ENCODE measurements around the gene EGR4.

EGR4 gene

DNA sequence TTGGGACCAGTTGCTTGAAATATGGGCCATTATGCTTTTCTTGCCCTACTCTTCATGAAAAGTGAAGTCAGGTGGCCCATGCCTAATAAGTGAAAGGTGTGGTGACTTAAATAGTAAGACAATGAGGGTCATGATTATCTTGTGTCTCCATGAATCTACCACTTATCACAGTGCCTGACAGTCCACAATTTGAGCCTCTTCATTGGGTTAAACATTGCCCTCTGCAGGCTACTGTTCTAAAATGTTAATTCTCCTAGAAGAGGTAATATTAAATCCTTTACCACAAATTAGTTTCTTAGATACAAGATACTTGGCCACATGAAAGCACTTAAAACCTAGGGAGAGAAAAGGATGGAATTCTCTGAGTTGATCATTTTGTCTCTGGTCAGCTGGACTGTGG lies 4.0 kb downstream of the EGR4 start:
- no peak for DNase-seq

DNA sequence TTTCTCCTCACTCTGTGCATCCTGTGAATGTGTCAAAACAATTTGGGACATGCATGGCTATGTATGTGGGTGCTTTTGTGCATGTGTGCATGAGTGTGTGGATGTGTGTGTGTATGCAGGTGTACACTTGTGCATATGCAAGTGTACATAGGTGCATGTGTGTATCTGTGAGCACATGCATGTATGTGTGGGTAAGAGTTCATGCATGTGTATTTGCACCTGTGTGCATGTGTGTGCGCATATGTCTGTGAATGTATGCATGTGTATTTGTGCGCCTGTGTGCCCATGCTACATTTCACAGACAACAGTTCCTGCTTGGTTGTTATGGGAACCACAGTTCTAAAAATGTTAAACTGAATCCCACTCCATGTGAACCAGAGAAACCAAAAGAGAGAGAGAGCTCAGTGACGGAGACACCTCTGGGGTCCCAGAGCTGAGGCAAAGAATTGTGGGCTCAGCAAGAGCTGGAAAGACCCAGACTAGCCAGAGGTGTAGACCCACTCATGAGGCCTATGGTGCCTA lies 7.2 kb downstream of the EGR4 start:
- DNase-seq, result no peak

DNA sequence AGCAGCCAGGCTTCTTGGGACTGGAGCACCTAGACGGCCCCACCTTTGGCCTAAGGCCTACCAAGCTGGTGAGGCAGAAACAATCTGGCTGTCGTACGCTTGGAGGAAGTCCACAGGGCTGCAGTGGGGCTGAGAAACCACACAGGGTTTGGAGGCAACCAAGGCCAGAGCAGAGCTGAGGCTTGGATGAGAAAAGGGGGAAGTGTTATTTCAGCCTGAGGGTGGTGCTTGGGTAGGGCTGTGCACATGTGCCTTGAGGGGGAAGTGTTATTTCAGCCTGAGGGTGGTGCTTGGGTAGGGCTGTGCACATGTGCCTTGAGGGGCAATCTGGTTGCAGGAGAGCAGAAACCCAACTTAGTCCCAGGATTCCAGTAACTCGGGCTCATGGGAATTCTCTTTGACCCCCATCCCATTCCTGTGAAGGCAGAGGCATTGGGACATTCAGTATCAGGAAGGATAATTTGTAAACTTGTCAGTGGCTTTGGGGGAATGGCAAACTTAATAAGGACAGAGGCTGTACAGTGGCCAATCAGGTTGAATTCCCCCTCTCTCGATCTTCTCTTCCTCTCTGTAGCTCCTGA lies 8.1 kb downstream of the EGR4 start:
- DNase-seq, result peak; percentile 13

DNA sequence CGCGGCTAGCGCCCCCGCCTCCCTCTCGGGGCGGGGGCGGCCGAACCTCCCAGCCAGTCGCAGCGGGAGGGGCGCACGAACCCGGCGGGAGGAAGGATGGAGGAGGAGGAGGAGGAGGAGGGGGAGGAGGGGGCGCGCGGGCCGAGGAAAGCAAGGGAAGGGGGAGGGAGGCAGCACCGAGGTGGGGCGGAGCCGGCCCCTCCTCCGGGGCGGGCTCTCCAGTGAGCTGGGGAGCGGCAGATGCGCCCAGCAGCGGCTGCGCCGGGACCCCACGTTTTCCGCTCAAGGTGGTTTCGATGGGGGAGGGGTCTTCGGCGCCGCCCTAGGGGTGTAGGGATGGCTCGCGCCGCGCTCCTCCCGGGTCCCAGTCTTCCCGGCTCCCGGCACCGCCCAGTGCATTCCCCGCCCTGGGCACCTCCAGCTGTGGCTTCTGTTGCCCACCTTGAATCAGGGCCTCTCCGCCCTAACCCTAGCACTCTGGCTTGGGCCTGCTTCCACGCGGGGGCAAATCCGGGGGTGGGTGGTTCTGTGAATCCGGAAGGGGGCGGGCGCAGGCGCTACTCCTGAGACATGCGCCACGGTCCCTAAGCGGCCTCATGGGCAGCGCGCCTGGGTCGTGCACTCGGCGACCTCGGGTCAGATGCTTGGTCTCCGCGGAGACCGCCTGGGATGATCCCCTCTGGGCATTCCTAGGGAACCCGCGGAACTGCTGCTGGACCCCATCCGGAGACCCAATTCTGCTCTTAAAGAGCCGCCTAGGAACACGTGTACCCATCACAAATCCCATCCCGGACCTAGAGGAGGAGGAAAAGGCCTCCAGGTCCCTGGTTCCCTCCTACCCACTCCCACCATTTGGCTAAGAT lies 8.8 kb downstream of the EGR4 start, which contains the start of gene FBXO41:
Gene FBXO41, minus strand, starts transcription at position 183 of the 863 bp plus-strand sequence. CDS start 14,848 bp downstream, outside the sequence.
- peak; percentile 76 for DNase-seq

DNA sequence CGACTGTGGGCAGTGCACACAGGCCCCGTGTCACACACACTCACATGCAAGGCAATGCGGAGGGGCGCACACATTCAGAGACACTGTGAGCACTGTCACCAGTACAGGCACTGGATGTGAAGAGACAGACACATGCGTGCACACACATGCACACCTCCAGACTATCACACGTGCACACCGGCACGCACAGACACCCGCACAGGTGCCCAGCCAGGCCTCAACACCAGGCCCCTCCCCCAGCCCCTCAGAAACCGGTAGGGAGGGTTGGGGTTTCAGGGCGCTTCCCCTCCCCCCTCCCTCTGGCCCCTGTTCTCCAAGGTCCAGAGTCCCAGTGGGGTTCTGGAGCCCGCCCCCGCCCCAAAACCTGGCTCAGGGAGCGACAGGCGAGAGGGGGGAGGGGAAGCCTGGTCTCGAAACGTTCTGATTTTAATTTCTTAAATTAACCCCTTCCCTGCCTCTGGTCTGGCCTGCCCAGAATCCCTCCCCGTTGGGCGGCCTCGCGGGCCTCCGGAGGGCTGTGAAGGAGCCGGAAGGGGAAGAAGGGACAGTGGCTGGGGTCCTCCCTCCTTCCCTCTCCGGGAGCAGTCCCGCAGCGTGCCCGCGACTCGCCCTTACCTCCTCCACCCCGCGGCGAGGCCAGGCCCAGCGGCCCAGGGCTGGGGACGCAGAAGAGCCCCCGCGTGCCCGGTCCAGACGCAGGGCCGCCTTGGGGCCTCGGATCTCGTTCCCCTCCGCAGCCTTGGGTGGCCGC lies 9.6 kb downstream of the EGR4 start:
- DNase-seq, result no peak

DNA sequence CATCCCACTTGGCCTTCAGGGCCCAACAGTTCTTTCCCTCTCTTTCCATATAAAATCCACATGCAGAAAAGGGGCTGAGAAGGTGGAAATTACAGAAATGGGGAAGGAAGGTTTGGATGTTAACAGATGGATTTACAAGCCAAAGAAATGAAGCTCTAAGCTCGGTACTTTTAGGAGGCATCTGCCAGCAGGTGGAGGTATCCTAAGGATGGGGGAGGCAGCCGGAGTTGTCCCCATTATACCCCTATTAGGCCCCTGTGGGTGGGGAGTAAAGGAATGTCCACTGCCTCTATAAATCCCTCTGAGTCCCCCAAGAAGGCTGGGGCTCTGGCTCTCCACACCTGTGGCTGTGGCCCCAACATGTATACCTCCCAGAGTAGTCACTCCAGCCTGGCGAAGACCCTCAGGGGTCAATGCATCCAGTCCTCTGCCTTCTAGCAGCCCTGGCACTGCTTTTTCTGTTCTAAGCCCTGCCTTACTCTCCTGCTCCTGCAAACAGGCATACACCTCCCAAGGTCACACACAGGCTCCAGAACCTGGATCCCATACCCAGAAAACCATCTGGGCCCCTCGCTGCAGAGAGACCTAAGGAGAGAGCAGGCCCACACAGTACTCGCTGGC lies 10.3 kb downstream of the EGR4 start:
- no peak for DNase-seq

DNA sequence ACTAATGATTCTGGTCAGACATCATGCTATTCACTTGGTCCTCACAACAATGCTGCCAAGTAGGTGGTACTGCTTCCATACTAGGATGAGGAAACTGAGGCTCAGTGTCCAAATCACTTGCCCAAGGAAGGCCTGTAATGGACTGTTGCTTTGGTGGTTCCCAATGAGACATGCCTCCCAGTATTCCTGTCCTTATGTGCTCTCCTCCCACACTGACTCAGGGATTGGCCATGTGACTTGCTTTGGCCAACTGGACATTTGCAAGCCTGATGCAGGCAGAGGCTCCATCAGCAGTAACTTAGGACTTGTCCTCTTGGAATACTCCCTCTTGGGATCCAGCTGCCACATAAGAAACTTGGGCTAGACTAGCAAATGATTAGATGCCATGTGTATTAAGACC lies 12.1 kb downstream of the EGR4 start:
- no peak for DNase-seq

DNA sequence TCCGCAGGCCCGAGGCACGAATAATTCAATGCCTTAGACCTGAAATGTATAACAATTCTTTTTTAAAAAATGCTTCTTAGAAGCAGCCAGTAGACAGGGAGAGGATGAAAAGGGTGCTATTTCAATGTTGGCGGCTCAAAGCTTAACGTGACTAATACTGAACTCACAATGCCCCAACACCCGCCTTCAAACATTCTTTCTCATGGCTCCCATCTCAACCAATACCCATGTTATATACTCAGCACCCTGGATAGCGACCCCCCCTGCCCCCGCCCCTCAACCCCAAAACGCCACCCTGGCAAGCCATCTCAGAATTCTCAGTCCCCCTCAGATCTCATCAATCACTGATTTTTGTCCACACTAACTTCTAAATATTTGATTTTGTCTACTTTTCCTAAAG lies 13.5 kb downstream of the EGR4 start:
- no peak for DNase-seq

DNA sequence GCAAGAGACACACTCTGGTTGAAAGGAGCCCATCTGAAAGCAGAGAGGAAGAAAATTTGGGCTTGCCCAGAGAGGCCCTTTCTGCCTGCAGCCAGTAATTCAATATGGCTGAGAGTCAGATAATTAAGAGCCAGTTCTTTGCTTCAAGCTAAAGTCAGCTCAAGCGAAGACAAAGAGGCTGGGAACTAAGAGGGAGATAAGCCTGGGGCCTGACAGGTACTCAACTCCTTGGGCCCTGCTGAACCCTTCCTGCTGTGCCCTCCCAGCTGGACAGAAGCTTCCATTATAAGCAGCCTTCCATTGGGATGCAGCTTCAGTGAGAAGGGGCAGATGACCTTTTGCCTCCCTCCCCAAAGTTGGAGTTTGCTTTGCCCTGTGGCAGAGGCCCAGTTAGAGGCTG lies 21.1 kb downstream of the EGR4 start:
- DNase-seq, result no peak

DNA sequence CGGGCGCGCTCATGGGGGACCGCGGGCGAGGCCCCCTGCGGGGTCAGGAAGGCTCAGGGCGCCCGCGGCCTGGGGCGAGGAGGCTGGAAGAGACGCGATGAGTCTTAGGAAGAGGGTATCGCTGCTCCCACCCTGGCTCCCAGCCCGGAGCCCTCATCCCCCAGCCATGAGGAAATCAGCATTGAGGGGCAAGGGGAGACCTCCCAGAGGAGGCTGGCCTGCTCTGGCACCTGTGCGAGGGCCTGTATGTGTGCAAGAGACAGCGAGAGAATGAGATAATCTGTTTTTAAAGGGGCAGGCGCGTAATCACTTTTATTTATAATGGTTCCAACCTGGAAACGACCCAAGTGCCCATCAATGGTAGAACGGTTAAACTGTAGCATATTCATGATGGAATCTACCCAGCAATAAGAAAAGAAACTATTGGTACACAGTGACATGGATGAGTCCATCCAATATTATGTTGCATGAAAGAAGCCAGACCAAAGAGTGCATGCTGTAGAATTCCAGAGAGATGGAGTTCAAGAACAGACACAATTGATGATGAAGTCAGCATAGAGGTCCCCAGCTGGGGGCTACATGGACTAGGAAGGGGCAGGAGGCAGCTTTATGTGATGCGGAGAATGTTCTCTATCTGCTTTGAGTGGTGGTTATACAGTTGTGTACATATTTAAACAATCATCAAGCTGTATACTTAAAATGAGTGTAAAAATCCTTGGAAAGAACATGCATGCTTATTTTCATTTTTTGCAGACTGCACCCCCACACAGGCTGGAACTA lies 23.5 kb downstream of the EGR4 start:
- DNase-seq, result no peak

DNA sequence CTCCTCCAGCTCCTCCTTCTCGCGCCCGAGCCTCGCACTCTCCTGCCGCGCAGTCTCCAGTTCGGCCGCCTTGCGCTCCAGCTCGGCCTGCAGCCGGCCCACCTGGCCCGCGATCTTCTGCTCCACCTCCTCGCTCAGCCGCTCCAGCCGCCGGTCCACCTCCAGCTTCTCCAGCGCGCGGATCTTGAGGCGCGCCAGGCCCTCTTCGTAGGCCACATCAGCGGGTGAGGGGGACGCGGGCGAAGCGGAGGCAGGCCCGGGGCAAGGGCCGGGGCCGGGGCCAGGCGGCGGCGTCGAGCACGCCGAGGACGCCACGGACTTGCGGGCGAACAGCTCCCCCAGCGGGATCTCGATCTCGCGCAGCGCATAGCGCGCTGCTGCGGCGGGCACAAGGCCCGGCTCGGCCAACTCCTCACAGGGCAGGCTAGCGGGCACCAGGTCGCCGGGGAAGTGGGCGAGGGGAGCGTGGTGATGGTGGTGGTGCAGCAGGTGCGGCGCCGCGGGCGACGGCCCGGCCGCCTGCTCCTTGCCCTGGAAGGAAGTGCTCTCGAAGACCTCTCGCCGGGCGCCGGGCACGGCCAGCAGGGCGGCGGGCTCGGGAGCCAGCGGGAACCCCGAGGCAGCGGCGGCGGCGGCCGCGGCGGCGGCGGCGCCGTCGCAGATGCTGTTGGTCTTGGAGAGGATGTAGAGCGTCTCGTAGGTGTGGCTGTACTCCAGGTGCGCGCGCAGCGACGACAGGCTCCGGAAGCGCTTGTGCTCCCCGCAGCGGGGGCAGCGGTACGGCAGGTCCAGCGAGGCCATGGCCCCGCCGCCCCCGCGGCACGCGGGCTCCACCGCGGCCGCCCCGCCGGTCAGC lies 24.3 kb downstream of the EGR4 start:
- peak; percentile 49 for DNase-seq

DNA sequence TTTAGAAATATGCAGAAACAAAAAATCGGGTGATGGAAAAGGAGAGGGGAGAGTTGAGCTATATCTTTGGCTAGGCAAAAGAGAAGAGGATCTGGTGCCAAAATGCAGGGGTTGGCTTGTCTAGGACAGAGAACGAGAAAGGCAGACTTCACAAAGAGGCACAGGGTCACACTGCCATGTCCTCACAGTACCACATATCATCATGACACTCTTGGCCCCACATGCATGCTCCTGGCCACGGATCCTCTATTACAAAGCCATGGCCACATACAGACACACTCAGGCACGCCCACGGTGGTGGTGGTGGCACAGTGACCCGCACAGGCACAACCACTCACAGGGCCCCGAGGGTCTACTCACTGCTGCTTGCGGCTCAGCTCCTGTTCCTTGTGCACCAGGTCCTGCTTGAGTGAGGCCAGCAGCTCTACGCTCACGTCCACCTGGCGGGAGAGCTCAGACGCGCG lies 24.9 kb downstream of the EGR4 start:
- no peak for DNase-seq

DNA sequence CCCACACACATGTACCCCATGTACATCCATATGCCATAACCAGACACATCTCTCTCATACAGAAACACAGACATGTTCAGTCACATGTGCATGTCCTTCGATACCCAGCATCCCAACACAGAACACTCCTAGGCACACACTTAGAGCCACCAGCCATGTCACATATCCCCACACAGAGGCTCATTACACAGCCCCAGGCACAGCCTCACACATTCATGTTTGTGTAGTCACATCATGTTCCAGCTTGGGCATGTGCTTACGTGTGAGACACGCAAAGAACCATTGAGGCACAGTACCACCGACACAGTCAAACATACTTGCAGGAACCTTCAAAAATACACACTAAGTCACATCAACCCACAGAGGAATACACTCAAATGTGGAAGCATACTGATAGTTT lies 26.3 kb downstream of the EGR4 start:
- DNase-seq, result no peak

DNA sequence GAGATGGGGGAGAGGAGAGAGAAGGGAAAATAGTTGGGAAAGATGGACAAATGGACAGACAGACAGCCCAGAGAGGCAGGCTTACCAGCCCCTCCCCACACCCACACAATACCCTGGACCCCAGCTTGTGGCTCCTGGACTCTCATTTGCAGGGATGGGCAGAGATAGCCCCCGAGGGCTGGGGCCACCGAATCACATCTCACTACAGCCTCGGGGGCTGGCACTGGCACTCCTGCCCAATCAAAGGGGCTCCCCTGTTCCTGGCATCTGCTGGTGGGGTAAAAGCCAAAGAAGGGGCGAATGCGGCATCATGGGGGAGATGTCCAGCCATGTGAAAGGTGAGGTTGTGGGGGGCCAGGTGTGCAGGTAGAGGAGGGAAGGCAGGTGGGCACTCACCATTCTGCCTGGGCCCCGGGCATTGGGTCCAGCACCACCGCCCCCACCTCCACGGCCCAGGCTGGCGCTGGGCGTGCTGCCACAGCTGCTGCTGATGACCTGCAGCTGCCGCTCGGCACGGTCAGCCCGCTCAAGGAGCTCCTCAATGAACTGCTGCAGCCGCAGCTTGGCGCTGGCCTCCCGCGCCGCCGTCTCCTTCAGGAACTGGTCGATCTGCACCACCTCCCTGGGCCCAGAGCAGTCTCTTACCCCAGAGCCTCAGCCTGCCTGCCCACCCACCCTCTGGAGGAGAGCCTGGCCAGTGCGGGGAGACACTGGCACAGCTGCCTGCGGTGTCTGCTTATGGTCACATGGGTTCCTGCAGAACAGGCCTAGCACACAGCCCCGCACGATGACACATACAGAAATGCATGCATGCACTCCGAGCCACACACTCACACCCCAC lies 27.1 kb downstream of the EGR4 start:
- no peak for DNase-seq

DNA sequence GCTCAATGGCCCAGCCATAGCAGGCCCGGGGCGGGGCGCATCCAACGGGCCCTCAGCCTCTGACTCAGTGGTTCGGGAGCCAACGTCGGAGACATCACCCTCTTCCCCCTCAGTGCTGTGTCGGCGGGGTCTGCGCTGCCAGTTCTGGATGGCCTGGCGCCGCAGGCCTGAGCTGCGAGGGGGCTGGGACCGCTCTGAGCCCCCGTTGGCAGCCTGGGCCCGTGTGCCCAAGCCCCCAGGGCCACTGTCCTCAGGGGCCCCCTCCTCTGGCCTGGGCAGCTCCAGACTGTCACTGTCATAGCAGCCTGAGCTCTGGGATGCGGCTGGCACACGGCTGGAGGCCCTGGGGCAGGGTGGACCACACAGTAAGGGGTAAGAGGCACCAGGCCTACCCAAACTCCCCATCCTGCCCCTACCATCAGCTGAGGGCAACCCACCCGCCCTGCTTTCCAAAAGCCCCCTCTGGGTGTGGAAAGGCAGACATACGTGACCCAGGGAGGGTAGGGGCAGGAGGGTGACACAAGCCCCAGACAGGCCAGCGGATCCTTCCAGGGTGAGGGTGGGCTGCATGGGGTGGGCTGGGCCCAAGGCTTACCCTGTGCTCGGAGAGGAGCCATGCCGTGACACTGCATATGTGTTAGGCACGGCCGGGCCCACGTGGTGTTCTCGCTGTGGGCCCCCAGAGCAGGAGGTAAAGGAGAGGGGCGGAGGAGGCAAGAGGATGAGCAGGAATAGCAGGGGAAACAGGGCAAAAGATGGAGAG lies 27.9 kb downstream of the EGR4 start:
- no peak for DNase-seq

DNA sequence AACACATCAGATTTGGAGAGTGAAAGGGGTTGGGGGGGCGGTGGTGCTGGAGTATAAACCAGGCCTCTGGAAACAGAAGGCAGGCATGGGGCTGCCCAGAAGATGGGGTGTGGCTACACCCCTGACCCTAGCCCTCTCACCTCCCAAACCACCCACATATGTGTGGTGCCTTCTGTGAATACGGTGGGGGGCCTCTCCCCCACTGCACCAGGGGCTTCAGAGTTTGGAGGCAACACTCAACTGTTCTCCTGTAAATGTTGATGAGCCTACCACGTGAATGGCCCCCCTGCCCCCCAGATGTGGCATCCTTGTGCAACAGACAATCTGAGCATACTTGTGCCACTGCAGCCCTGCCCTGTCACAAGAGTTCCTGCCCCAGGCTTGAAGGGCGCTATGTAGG lies 28.6 kb downstream of the EGR4 start:
- no peak for DNase-seq

DNA sequence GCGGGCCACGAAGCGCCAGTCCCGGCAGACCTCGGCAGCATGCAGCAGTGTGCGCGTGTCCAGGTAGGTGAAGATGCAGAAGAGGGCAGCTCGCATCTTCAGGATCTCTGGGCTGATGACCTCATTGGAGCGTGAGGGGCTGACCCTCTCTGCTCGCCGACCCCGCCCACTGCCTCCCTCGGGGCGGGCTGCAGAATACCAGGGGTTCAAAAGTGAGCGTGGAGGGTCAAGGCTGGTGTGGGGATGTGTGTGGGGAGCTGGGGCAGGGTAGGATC lies 29.1 kb downstream of the EGR4 start:
- no peak for DNase-seq

DNA sequence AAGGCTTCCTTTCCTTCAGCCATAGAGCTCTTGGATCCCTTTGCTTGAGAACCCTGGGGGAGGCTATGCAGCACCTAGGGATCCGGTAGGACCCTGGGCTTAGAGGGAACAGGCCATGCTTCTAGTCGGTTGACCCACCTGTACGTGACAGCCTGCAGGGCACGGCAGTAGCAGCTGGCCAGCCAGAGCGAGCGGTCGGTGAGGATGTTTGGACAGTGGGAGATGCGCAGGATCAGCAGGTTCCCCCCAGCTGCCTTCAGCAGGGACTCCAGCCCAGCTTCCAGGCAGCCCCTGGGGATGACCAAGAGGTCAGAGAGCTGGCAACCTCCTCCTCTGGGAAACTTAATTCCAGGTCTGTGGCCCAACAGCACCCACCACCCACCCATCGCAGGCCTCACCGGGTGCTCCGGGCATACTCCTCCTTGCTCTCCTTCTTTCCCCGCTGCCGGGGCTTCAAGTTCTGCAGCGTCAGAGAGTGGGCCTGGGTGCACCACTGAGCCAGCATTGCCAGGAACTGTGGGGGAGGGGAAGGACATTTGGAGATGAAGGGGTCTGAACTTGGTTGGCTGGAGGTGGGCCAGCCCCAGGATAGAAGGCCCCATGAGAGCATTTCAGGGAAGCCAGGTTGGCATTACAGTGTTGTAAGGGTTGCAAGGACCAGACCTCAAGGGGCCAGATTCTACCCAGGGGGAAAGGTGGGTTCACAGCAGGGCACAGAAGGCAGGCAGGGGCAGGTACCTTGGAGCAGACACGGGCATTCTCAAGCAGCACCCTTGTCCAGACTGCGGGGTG lies 29.6 kb downstream of the EGR4 start:
- no peak for DNase-seq
